Measurements from ENCODE around the gene PGLYRP1. TPM values are rescaled to one million over a fixed set of nuclear protein-coding genes. Genes with fewer than 3 reads are reported as not detected.

The PGLYRP1 gene
- total and polyA plus RNA-seq, 4 donors, result 0.25 to 13.9 (median 0.76) TPM

- TF ChIP-seq TAF1 (conservative IDR thresholded peaks at IDR 0.05), result no peak
- TF ChIP-seq ZBTB33 (IDR thresholded peaks at IDR 0.05), result no peak
- no peak for TF ChIP-seq JUND (IDR thresholded peaks at IDR 0.05)
- no peak for TF ChIP-seq EGR1 (IDR thresholded peaks at IDR 0.05; ENCODE audit: low read depth in 2 of 2)
- TF ChIP-seq GABPA (IDR thresholded peaks at IDR 0.05 in 1 of 2, conservative IDR thresholded peaks at IDR 0.05 in 1 of 2), result no peak
- Histone ChIP-seq H3K9me3 (ENCODE audit: control insufficient read depth in 4 of 4, low read length in 3 of 4) (peaks cover 0 to 2% (median 0%) of the 10 kb centered on the region in 4 donors), H3K27ac (ENCODE audit: low read depth in 1 of 2, low read length in 2 of 2) (no peak overlapping the region), H3K27me3 (ENCODE audit: control insufficient read depth in 4 of 4, insufficient read depth in 4 of 4, low read length in 3 of 4) (peaks cover 0 to 3% (median 0%) of the 10 kb centered on the region in 4 donors), H3K4me3 (ENCODE audit: low read depth in 1 of 3, low read length in 3 of 3) (no peak overlapping the region), H3K4me1 (ENCODE audit: control insufficient read depth in 4 of 4, insufficient read depth in 4 of 4, low read length in 3 of 4) (no peaks in the 10 kb centered on the region), H3K36me3 (ENCODE audit: control insufficient read depth in 4 of 4, insufficient read depth in 3 of 4, low read depth in 1 of 4, low read length in 3 of 4) (no peaks in the 10 kb centered on the region), H3K9ac (ENCODE audit: low read depth in 1 of 2, low read length in 2 of 2) (no peak overlapping the region)
- 85% methylated on average over 13 of the region's 13 CpGs for WGBS
- DNase-seq (ENCODE audit: low spot score), result no peak
These were observed 13.3 kb upstream of the PGLYRP1 start for GRCh38 chr19:46035986-46036743.

GRCh38 chr19:46035546-46035945, 12.7 kb upstream of the PGLYRP1 start:
- Histone ChIP-seq H3K9me3 (ENCODE audit: control insufficient read depth in 4 of 4, low read length in 3 of 4) (peaks cover 0 to 2% (median 0%) of the 10 kb centered on the region in 4 donors), H3K4me3 (ENCODE audit: low read depth in 1 of 3, low read length in 3 of 3) (no peak overlapping the region), H3K9ac (ENCODE audit: low read depth in 1 of 2, low read length in 2 of 2) (no peak overlapping the region), H3K36me3 (ENCODE audit: control insufficient read depth in 4 of 4, insufficient read depth in 3 of 4, low read depth in 1 of 4, low read length in 3 of 4) (no peaks in the 10 kb centered on the region), H3K27me3 (ENCODE audit: control insufficient read depth in 4 of 4, insufficient read depth in 4 of 4, low read length in 3 of 4) (peaks cover 0 to 2% (median 0%) of the 10 kb centered on the region in 4 donors), H3K4me1 (ENCODE audit: control insufficient read depth in 4 of 4, insufficient read depth in 4 of 4, low read length in 3 of 4) (no peaks in the 10 kb centered on the region), H3K27ac (ENCODE audit: low read depth in 1 of 2, low read length in 2 of 2) (no peak overlapping the region)
- no peak for DNase-seq (ENCODE audit: low spot score)
- WGBS, result 82% methylated on average over 6 of the region's 6 CpGs
- TF ChIP-seq FOXA1 (IDR thresholded peaks at IDR 0.05) (no peak), GABPA (IDR thresholded peaks at IDR 0.05 in 1 of 2, conservative IDR thresholded peaks at IDR 0.05 in 1 of 2) (no peak), HNF4G (IDR thresholded peaks at IDR 0.05) (no peak), HNF4A (conservative IDR thresholded peaks at IDR 0.05) (no peak), SP1 (IDR thresholded peaks at IDR 0.05) (no peak), RXRA (IDR thresholded peaks at IDR 0.05) (no peak), RAD21 (IDR thresholded peaks at IDR 0.05) (no peak)
- TF ChIP-seq, protein P1, sequence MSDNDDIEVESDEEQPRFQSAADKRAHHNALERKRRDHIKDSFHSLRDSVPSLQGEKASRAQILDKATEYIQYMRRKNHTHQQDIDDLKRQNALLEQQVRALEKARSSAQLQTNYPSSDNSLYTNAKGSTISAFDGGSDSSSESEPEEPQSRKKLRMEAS (IDR thresholded peaks at IDR 0.05), result no peak

DNA sequence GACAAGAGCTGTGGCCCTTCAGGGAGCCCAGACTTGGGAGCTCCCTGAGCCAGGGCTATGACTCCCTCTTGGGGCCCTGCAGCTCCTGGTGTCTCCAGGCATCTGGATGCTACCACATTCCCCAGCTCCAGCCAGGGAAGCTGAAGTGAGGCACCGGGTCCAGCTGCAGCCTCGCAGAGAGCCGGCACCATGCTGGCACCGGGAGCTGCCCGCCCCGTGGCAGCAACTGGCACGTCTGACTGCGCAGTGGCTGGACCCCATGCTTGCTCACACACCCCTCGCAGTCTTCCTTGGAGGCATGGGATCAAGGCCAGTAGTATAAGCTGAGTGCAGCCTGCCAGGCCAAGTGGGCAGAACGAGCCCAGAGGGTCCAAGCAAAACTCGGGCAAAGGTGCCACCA, 10.5 kb upstream of the PGLYRP1 start:
- H3K9ac ChIP-seq (ENCODE audit: low read depth in 1 of 2, low read length in 2 of 2), result no peak overlapping the region
- no peaks in the 10 kb centered on the region for H3K36me3 ChIP-seq (ENCODE audit: control insufficient read depth in 4 of 4, insufficient read depth in 3 of 4, low read depth in 1 of 4, low read length in 3 of 4)
- DNase-seq (ENCODE audit: low spot score), result no peak
- H3K4me3 ChIP-seq (ENCODE audit: low read depth in 1 of 3, low read length in 3 of 3), result no peak overlapping the region
- H3K4me1 ChIP-seq (ENCODE audit: control insufficient read depth in 4 of 4, insufficient read depth in 4 of 4, low read length in 3 of 4), result peaks cover 0 to 3% (median under 1%) of the 10 kb centered on the region in 4 donors
- H3K27ac ChIP-seq (ENCODE audit: low read depth in 1 of 2, low read length in 2 of 2), result no peak overlapping the region
- peaks cover 0 to 2% (median 0%) of the 10 kb centered on the region in 4 donors for H3K9me3 ChIP-seq (ENCODE audit: control insufficient read depth in 4 of 4, low read length in 3 of 4)
- H3K27me3 ChIP-seq (ENCODE audit: control insufficient read depth in 4 of 4, insufficient read depth in 4 of 4, low read length in 3 of 4), result no peaks in the 10 kb centered on the region
- TF ChIP-seq ZBTB33 (IDR thresholded peaks at IDR 0.05) (no peak), SP1 (IDR thresholded peaks at IDR 0.05) (no peak)
- WGBS, result 94% methylated on average over 11 of the region's 11 CpGs

Data from liver (tissue), 9 donors.